Trophoblast cell (in vitro differentiated cells and primary cell): Measurements from ENCODE around the gene CR1L.

Experiments used
- DNase-seq, 2 donors: peaks; one replicate each; pipeline ENCODE4 v3.0.0-alpha.2; 2016
- H2AFZ ChIP-seq: 2 replicates; pipeline ENCODE4 v1.6.1; 2013; ENCODE audit warnings: low read length, moderate library complexity, mild to moderate bottlenecking; ENCODE audit not compliant: insufficient read depth, poor library complexity
- H2AK5ac ChIP-seq: 2 replicates; pipeline ENCODE4 v1.6.1; 2013; ENCODE audit warnings: mild to moderate bottlenecking, low read length
- H2BK120ac ChIP-seq: 2 replicates; pipeline ENCODE4 v1.6.1; 2013; ENCODE audit warnings: low read length, mild to moderate bottlenecking, moderate library complexity; ENCODE audit not compliant: insufficient read depth, poor library complexity
- H2BK12ac ChIP-seq: 2 replicates; pipeline ENCODE4 v1.6.1; 2013; ENCODE audit warnings: mild to moderate bottlenecking, low read length, moderate library complexity
- H2BK5ac ChIP-seq: 2 replicates; pipeline ENCODE4 v1.6.1; 2013; ENCODE audit warnings: low read length, low read depth, moderate library complexity, mild to moderate bottlenecking; ENCODE audit not compliant: poor library complexity
- H3K14ac ChIP-seq: 2 replicates; pipeline ENCODE4 v1.6.1; 2013; ENCODE audit warnings: mild to moderate bottlenecking, low read length
- H3K18ac ChIP-seq: 2 replicates; pipeline ENCODE4 v1.6.1; 2013; ENCODE audit warnings: mild to moderate bottlenecking, low read length
- H3K23ac ChIP-seq: 2 replicates; pipeline ENCODE4 v1.6.1; 2013; ENCODE audit warnings: low read length
- H3K27ac ChIP-seq: 2 replicates; pipeline ENCODE4 v1.5.1; 2013; ENCODE audit warnings: low read depth, mild to moderate bottlenecking, inconsistent platforms, low read length, moderate library complexity
- H3K27me3 ChIP-seq: 2 replicates; pipeline ENCODE4 v1.6.1; 2013; ENCODE audit warnings: inconsistent platforms, mild to moderate bottlenecking, low read length, moderate library complexity; ENCODE audit not compliant: insufficient read depth
- H3K36me3 ChIP-seq, 2 experiments: 1 replicate in 1 of 2; 2 replicates in 1 of 2; pipeline ENCODE4 v1.6.1; 2013; ENCODE audit warnings: low read length in 2 of 2, mild to moderate bottlenecking in 2 of 2, moderate library complexity in 1 of 2; ENCODE audit not compliant: insufficient read depth in 2 of 2, control insufficient read depth in 1 of 2
- H3K4ac ChIP-seq: 2 replicates; pipeline ENCODE4 v1.6.1; 2013; ENCODE audit warnings: low read depth, mild to moderate bottlenecking, low read length, moderate library complexity
- H3K4me1 ChIP-seq, 2 experiments: 1 replicate in 1 of 2; 2 replicates in 1 of 2; pipeline ENCODE4 v1.6.1; 2013; ENCODE audit warnings: low read length in 2 of 2, mild to moderate bottlenecking in 2 of 2, moderate library complexity in 1 of 2; ENCODE audit not compliant: insufficient read depth in 2 of 2, control insufficient read depth in 1 of 2
- H3K4me2 ChIP-seq: 2 replicates; pipeline ENCODE4 v1.6.1; 2013; ENCODE audit warnings: inconsistent platforms, mild to moderate bottlenecking, low read length, moderate library complexity
- H3K4me3 ChIP-seq: 2 replicates; pipeline ENCODE4 v1.5.1; 2013; ENCODE audit warnings: mild to moderate bottlenecking, low read depth, low read length, inconsistent platforms
- H3K79me1 ChIP-seq: one replicate; pipeline ENCODE4 v1.6.1; 2013; ENCODE audit warnings: low read length
- H3K79me2 ChIP-seq: 2 replicates; pipeline ENCODE4 v1.6.1; 2013; ENCODE audit warnings: low read length, mild to moderate bottlenecking; ENCODE audit not compliant: control insufficient read depth, insufficient read depth, poor library complexity
- H3K9ac ChIP-seq: 2 replicates; pipeline ENCODE4 v1.6.1; 2013; ENCODE audit warnings: mild to moderate bottlenecking, low read length
- H3K9me3 ChIP-seq: 2 replicates; pipeline ENCODE4 v1.6.1; 2013; ENCODE audit warnings: low read depth, mild to moderate bottlenecking, control low read depth, inconsistent platforms, low read length; ENCODE audit not compliant: insufficient read depth
- H4K12ac ChIP-seq: 2 replicates; pipeline ENCODE4 v1.6.1; 2013; ENCODE audit warnings: low read depth, mild to moderate bottlenecking, low read length, moderate library complexity
- H4K8ac ChIP-seq: 2 replicates; pipeline ENCODE4 v1.6.1; 2013; ENCODE audit warnings: low read depth, mild to moderate bottlenecking, low read length, moderate library complexity
- H4K91ac ChIP-seq: one replicate; pipeline ENCODE4 v1.6.1; 2013; ENCODE audit warnings: low read depth, mild to moderate bottlenecking, low read length, moderate library complexity
- WGBS: extraction: QIAGEN DNeasy Blood & Tissue Kit; methylation state at CpG from one replicate; pipeline ENCODE4 v1.1.7; 2013; ENCODE audit warnings: missing lambda C conversion rate; ENCODE audit not compliant: insufficient read length, insufficient coverage; ENCODE audit errors: extremely low coverage; 5-methylcytosine and 5-hydroxymethylcytosine counted together

CR1L gene

GRCh38 chr1:207666342-207666741 is 21.4 kb downstream of the CR1L start:
- Histone ChIP-seq H3K79me1 (no peaks in the 10 kb centered on the region), H3K9me3 (no peaks in the 10 kb centered on the region), H3K27me3 (no peaks in the 10 kb centered on the region), H3K4me3 (no peak overlapping the region), H3K18ac (no peak overlapping the region), H3K27ac (no peak overlapping the region), H3K23ac (no peak overlapping the region), H3K9ac (no peak overlapping the region), H2AK5ac (no peak overlapping the region), H2AFZ (no peak overlapping the region), H3K14ac (no peak overlapping the region), H2BK5ac (no peak overlapping the region), H3K4me2 (no peak overlapping the region), H3K36me3 (no peaks in the 10 kb centered on the region), H4K8ac (no peak overlapping the region), H4K91ac (no peak overlapping the region), H3K79me2 (no peaks in the 10 kb centered on the region), H2BK120ac (no peak overlapping the region), H3K4ac (no peak overlapping the region), H3K4me1 (no peaks in the 10 kb centered on the region), H4K12ac (no peak overlapping the region), H2BK12ac (no peak overlapping the region)
- no CpG with 5 or more reads among the region's 1 CpG for WGBS
- no peak for DNase-seq

- H2BK5ac ChIP-seq: no peak overlapping the region
- no peaks in the 10 kb centered on the region for H3K79me1 ChIP-seq
- H3K14ac ChIP-seq: no peak overlapping the region
- no peaks in the 10 kb centered on the region for H3K9me3 ChIP-seq
- H3K27ac ChIP-seq: no peak overlapping the region
- no peak overlapping the region for H2BK12ac ChIP-seq
- H3K27me3 ChIP-seq: no peaks in the 10 kb centered on the region
- no peaks in the 10 kb centered on the region for H3K79me2 ChIP-seq
- no peak overlapping the region for H4K12ac ChIP-seq
- no peak overlapping the region for H3K18ac ChIP-seq
- no peak overlapping the region for H2AFZ ChIP-seq
- no peak overlapping the region for H2AK5ac ChIP-seq
- H3K23ac ChIP-seq: no peak overlapping the region
- H4K8ac ChIP-seq: no peak overlapping the region
- H3K4me3 ChIP-seq: no peak overlapping the region
- H3K36me3 ChIP-seq: no peaks in the 10 kb centered on the region
- no peak for DNase-seq
- WGBS: no CpG with 5 or more reads among the region's 44 CpGs
- no peak overlapping the region for H3K9ac ChIP-seq
- H3K4me2 ChIP-seq: no peak overlapping the region
- H4K91ac ChIP-seq: no peak overlapping the region
- H2BK120ac ChIP-seq: no peak overlapping the region
- H3K4ac ChIP-seq: no peak overlapping the region
- H3K4me1 ChIP-seq: no peaks in the 10 kb centered on the region
These were observed 24.6 kb downstream of the CR1L start for GRCh38 chr1:207669528-207670009.

GRCh38 chr1:207670192-207670591 is 25.3 kb downstream of the CR1L start:
- no CpG with 5 or more reads among the region's 3 CpGs for WGBS
- Histone ChIP-seq H3K36me3 (no peaks in the 10 kb centered on the region), H3K14ac (no peak overlapping the region), H4K91ac (no peak overlapping the region), H4K8ac (no peak overlapping the region), H2BK120ac (no peak overlapping the region), H2AFZ (no peak overlapping the region), H3K79me1 (no peaks in the 10 kb centered on the region), H3K18ac (no peak overlapping the region), H4K12ac (no peak overlapping the region), H2BK5ac (no peak overlapping the region), H3K4me3 (no peak overlapping the region), H3K4ac (no peak overlapping the region), H2AK5ac (no peak overlapping the region), H3K4me1 (no peaks in the 10 kb centered on the region), H2BK12ac (no peak overlapping the region), H3K27ac (no peak overlapping the region), H3K4me2 (no peak overlapping the region), H3K23ac (no peak overlapping the region), H3K9me3 (no peaks in the 10 kb centered on the region), H3K27me3 (no peaks in the 10 kb centered on the region), H3K79me2 (no peaks in the 10 kb centered on the region), H3K9ac (no peak overlapping the region)
- DNase-seq: no peak

GRCh38 chr1:207670997-207671396 is 26.1 kb downstream of the CR1L start:
- H3K4me1 ChIP-seq: no peaks in the 10 kb centered on the region
- no peak overlapping the region for H4K91ac ChIP-seq
- no peak overlapping the region for H3K4me2 ChIP-seq
- H2BK12ac ChIP-seq: no peak overlapping the region
- WGBS: no CpG with 5 or more reads among the region's 3 CpGs
- peak overlapping the region; percentile 25 for H3K9ac ChIP-seq
- H2AK5ac ChIP-seq: no peak overlapping the region
- no peak overlapping the region for H3K27ac ChIP-seq
- H2AFZ ChIP-seq: no peak overlapping the region
- H3K18ac ChIP-seq: no peak overlapping the region
- no peak overlapping the region for H2BK120ac ChIP-seq
- no peak overlapping the region for H2BK5ac ChIP-seq
- H3K9me3 ChIP-seq: no peaks in the 10 kb centered on the region
- peak; percentile 30 to 78 for DNase-seq
- H3K27me3 ChIP-seq: no peaks in the 10 kb centered on the region
- H3K4ac ChIP-seq: no peak overlapping the region
- no peak overlapping the region for H3K14ac ChIP-seq
- no peaks in the 10 kb centered on the region for H3K36me3 ChIP-seq
- H3K79me2 ChIP-seq: no peaks in the 10 kb centered on the region
- H3K79me1 ChIP-seq: no peaks in the 10 kb centered on the region
- H3K23ac ChIP-seq: no peak overlapping the region
- H4K8ac ChIP-seq: no peak overlapping the region
- H3K4me3 ChIP-seq: no peak overlapping the region
- no peak overlapping the region for H4K12ac ChIP-seq
